ENCODE results near the gene MPRIP.

MPRIP gene

GRCh38 chr17:17055286-17056155 lies 13.3 kb downstream of the MPRIP start:
- ATAC-seq: peak; percentile 21; the same call in 1 of the 3 replicates
- no peak for TF ChIP-seq ZNF565 (CRISPR knock-in tag; conservative IDR thresholded peaks at IDR 0.05; ENCODE audit: low read depth)
- no peak for TF ChIP-seq ZC3H10 (CRISPR knock-in tag; IDR thresholded peaks at IDR 0.05)
- TF ChIP-seq PATZ1 (CRISPR knock-in tag; IDR thresholded peaks at IDR 0.05; ENCODE audit: borderline replicate concordance): no peak
- no peak for TF ChIP-seq CREB5 (CRISPR knock-in tag; IDR thresholded peaks at IDR 0.05; ENCODE audit: low read depth)
- TF ChIP-seq ZFP3 (CRISPR knock-in tag; IDR thresholded peaks at IDR 0.05): no peak
- no peak for TF ChIP-seq SNAI2 (CRISPR knock-in tag; IDR thresholded peaks at IDR 0.05)
- no peak for TF ChIP-seq ARNTL (CRISPR knock-in tag; IDR thresholded peaks at IDR 0.05; ENCODE audit: borderline replicate concordance, low read depth)
- no peak for TF ChIP-seq TSHZ2 (CRISPR knock-in tag; IDR thresholded peaks at IDR 0.05)
- no peak for TF ChIP-seq TCF4 (CRISPR knock-in tag; IDR thresholded peaks at IDR 0.05; ENCODE audit: borderline replicate concordance)
- TF ChIP-seq GLIS3 (CRISPR knock-in tag; IDR thresholded peaks at IDR 0.05): no peak
- no peak for TF ChIP-seq CSDC2 (CRISPR knock-in tag; IDR thresholded peaks at IDR 0.05)
- TF ChIP-seq CSRNP3 (CRISPR knock-in tag; IDR thresholded peaks at IDR 0.05): no peak
- no peak for TF ChIP-seq ESRRG (CRISPR knock-in tag; IDR thresholded peaks at IDR 0.05)
- TF ChIP-seq ZFP30 (CRISPR knock-in tag; IDR thresholded peaks at IDR 0.05): no peak
- TF ChIP-seq OSR1 (CRISPR knock-in tag; IDR thresholded peaks at IDR 0.05): no peak
- no peak for TF ChIP-seq PPARA (CRISPR knock-in tag; IDR thresholded peaks at IDR 0.05; ENCODE audit: borderline replicate concordance)
- no peak for TF ChIP-seq ZNF70 (CRISPR knock-in tag; IDR thresholded peaks at IDR 0.05)
- no peak for TF ChIP-seq BACH2 (CRISPR knock-in tag; IDR thresholded peaks at IDR 0.05; ENCODE audit: borderline replicate concordance)

GRCh38 chr17:17056156-17056539 lies 13.9 kb downstream of the MPRIP start:
- ATAC-seq: no peak
- TF ChIP-seq TSHZ2 (CRISPR knock-in tag; IDR thresholded peaks at IDR 0.05): no peak
- no peak for TF ChIP-seq ZFP3 (CRISPR knock-in tag; IDR thresholded peaks at IDR 0.05)
- TF ChIP-seq PATZ1 (CRISPR knock-in tag; IDR thresholded peaks at IDR 0.05; ENCODE audit: borderline replicate concordance): no peak
- no peak for TF ChIP-seq CSRNP3 (CRISPR knock-in tag; IDR thresholded peaks at IDR 0.05)
- no peak for TF ChIP-seq GLIS3 (CRISPR knock-in tag; IDR thresholded peaks at IDR 0.05)
- TF ChIP-seq CSDC2 (CRISPR knock-in tag; IDR thresholded peaks at IDR 0.05): no peak
- TF ChIP-seq SNAI2 (CRISPR knock-in tag; IDR thresholded peaks at IDR 0.05): no peak
- TF ChIP-seq ESRRG (CRISPR knock-in tag; IDR thresholded peaks at IDR 0.05): no peak
- TF ChIP-seq RARB (CRISPR knock-in tag; IDR thresholded peaks at IDR 0.05): no peak

Measured in SK-N-SH treated with all-trans-retinoic acid at 6 μM for 48 hours (cell line).